HUES6 (cell line): Measurements from ENCODE around the gene TGFA.

Experiments
- H3K27ac ChIP-seq: 2 replicates; pipeline ENCODE4 v1.7.0; 2013; ENCODE audit warnings: low read depth, mild to moderate bottlenecking, low read length, inconsistent platforms
- H3K27me3 ChIP-seq: 2 replicates; pipeline ENCODE4 v1.6.1; 2013; ENCODE audit warnings: low read length; ENCODE audit not compliant: control insufficient read depth, insufficient read depth
- H3K36me3 ChIP-seq: 2 replicates; pipeline ENCODE4 v1.6.1; 2013; ENCODE audit warnings: low read length; ENCODE audit not compliant: control insufficient read depth, insufficient read depth
- H3K4me1 ChIP-seq: 2 replicates; pipeline ENCODE4 v1.6.1; 2013; ENCODE audit warnings: low read length; ENCODE audit not compliant: control insufficient read depth, insufficient read depth
- H3K4me3 ChIP-seq: 2 replicates; pipeline ENCODE4 v1.5.1; 2013; ENCODE audit warnings: low read depth, low read length
- H3K9ac ChIP-seq: one replicate; pipeline ENCODE4 v1.6.1; 2013; ENCODE audit warnings: mild to moderate bottlenecking, low read length
- H3K9me3 ChIP-seq: 2 replicates; pipeline ENCODE4 v1.6.1; 2013; ENCODE audit warnings: low read depth, low read length; ENCODE audit not compliant: control insufficient read depth, insufficient read depth

TGFA gene

DNA sequence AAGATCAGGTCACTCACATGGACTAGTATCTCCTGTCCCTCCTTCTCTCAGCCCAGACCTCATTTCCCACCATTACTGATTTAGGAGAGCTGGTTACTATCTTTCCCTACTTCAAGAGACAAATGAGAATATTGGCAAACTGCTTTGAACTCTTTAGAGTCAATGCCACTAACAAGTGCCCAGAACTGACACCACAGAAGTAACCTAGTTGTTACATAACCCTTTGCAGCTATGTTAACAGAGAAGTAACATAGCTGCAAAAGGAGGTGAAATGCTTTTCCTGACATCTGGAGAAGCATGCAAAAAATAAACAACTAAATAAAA is 30.0 kb downstream of the TGFA start:
- Histone ChIP-seq H3K4me3 (no peak overlapping the region), H3K4me1 (peaks cover 15% of the 10 kb centered on the region), H3K27me3 (no peaks in the 10 kb centered on the region), H3K36me3 (no peaks in the 10 kb centered on the region), H3K9ac (no peak overlapping the region), H3K27ac (no peak overlapping the region), H3K9me3 (no peaks in the 10 kb centered on the region)

DNA sequence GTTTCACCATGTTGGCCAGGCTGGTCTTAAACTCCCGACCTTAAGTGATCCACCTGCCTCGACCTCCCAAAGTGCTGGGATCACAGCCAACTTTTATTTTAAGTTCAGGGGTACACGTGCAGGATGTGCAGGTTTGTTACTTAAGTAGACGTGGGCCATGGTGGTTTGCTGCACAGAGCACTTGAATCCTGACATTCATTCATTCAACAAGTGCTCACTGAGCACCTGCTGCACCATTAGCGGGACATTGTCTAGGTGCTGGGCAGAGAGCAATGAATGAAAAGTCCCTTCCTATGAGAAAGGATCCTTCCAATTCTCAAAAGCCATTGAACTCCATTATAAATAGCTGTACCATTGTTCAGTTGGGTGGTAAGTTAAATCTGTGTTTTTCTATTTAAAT is 31.0 kb downstream of the TGFA start:
- H3K27ac ChIP-seq = no peak overlapping the region
- no peaks in the 10 kb centered on the region for H3K27me3 ChIP-seq
- no peak overlapping the region for H3K9ac ChIP-seq
- no peak overlapping the region for H3K4me3 ChIP-seq
- no peaks in the 10 kb centered on the region for H3K9me3 ChIP-seq
- H3K4me1 ChIP-seq = peaks cover 15% of the 10 kb centered on the region
- no peaks in the 10 kb centered on the region for H3K36me3 ChIP-seq

- no peaks in the 10 kb centered on the region for H3K9me3 ChIP-seq
- H3K4me1 ChIP-seq = peaks cover 15% of the 10 kb centered on the region
- H3K36me3 ChIP-seq = no peaks in the 10 kb centered on the region
- no peak overlapping the region for H3K9ac ChIP-seq
- no peaks in the 10 kb centered on the region for H3K27me3 ChIP-seq
- H3K27ac ChIP-seq = no peak overlapping the region
- H3K4me3 ChIP-seq = no peak overlapping the region
Measured at GRCh38 chr2:70520825-70521224, 32.8 kb downstream of the TGFA start.

DNA sequence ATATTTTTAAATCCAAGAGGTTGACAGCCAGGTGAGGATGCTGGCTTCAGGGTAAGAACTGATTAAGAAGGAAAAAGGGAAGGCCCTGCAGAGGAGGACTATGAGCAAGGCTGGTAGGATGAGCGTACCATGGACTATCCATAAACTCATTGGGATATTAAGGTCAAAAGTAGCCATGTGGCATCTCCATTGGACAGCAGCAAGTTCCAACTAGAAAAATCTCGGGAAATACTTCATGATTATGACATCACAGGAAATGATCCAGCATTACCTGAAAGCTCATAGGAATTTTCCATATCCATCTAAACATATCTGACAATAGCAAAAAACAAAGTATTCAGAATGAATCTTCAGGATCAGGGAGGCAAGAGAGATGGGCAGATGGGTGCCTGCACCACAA is 34.2 kb downstream of the TGFA start:
- Histone ChIP-seq H3K9ac (no peak overlapping the region), H3K27me3 (no peaks in the 10 kb centered on the region), H3K4me3 (no peak overlapping the region), H3K4me1 (peaks cover 10% of the 10 kb centered on the region), H3K9me3 (no peaks in the 10 kb centered on the region), H3K27ac (no peak overlapping the region), H3K36me3 (no peaks in the 10 kb centered on the region)

DNA sequence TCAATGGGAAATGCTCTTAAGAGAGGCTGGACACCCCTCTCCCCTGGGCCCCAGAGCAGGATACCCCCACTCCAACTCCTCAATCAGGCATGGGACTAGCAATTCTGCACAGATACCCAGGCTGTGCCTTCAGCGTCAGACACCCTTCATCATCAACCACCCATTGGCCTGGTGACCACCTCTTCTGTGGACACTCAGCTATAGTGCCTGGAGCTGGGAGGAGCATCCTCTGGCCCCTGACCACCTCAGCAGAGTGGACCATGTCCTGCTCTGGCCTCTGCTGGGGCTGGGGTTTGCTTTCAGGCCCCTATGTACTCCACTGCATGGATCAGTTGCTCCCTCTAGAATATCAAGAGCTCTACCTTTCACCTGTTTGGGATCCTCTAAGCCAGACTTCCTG is 35.1 kb downstream of the TGFA start:
- Histone ChIP-seq H3K36me3 (no peaks in the 10 kb centered on the region), H3K27me3 (no peaks in the 10 kb centered on the region), H3K27ac (no peak overlapping the region), H3K4me3 (no peak overlapping the region), H3K9ac (no peak overlapping the region), H3K4me1 (peaks cover 1% of the 10 kb centered on the region; the same call in 1 of the 2 replicates), H3K9me3 (no peaks in the 10 kb centered on the region)

GRCh38 chr2:70517804-70518203 is 35.8 kb downstream of the TGFA start:
- Histone ChIP-seq H3K4me1 (no peaks in the 10 kb centered on the region), H3K9ac (no peak overlapping the region), H3K27me3 (no peaks in the 10 kb centered on the region), H3K27ac (no peak overlapping the region), H3K4me3 (no peak overlapping the region), H3K36me3 (no peaks in the 10 kb centered on the region), H3K9me3 (no peaks in the 10 kb centered on the region)

DNA sequence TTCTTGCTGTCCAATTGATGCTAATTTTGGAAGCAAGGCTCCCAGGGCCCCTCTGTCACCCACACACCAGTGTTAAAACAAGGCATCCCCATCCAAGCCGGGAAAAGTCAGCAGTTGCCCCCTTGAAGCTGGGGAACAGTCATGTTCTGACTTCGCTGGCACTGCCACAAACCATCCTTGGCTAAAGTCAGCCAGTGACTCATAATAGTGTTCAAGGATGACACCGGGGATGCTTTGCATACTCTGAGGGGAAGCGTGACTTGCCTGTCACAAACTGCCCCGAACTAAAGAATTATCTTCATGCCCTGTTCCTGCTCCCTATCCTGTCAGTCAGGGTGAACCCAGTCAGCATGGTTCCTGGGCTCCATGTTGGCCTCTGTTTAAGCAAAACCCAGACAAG is 37.0 kb downstream of the TGFA start:
- H3K27me3 ChIP-seq = no peaks in the 10 kb centered on the region
- no peaks in the 10 kb centered on the region for H3K9me3 ChIP-seq
- no peaks in the 10 kb centered on the region for H3K4me1 ChIP-seq
- H3K36me3 ChIP-seq = no peaks in the 10 kb centered on the region
- H3K27ac ChIP-seq = no peak overlapping the region
- H3K9ac ChIP-seq = no peak overlapping the region
- no peak overlapping the region for H3K4me3 ChIP-seq

GRCh38 chr2:70515938-70516337 is 37.7 kb downstream of the TGFA start:
- Histone ChIP-seq H3K9ac (no peak overlapping the region), H3K36me3 (no peaks in the 10 kb centered on the region)

DNA sequence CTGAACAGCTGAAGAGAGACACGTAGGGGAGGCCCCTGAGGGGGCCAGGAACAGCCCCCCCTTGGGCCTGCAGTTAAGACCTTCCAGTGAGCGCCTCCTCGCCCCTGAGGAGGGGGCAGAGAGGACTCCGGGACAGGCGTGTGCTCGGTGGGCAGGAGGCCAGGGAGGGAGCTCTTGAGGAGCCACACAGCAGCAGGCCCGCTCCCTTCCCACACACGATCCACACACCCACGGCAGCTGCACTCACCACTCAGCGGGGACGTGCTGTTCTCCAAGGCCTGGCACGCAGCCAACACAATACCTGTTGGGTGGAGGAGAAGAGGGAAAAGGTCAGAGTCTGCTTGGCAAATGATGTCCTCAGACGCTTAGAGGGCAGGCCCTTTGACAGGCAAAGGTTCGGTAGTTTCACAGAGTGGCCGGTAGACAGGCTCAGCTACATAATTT is 39.0 kb downstream of the TGFA start:
- no peak overlapping the region for H3K9ac ChIP-seq
- no peaks in the 10 kb centered on the region for H3K27me3 ChIP-seq
- H3K36me3 ChIP-seq = no peaks in the 10 kb centered on the region
- H3K27ac ChIP-seq = no peak overlapping the region
- H3K4me1 ChIP-seq = no peaks in the 10 kb centered on the region; the same call in 1 of the 2 replicates
- no peaks in the 10 kb centered on the region for H3K9me3 ChIP-seq
- H3K4me3 ChIP-seq = no peak overlapping the region

More at GRCh38 chr2:70515938-70516337, 37.7 kb downstream of the TGFA start:
- H3K9me3 ChIP-seq = no peaks in the 10 kb centered on the region
- no peaks in the 10 kb centered on the region for H3K27me3 ChIP-seq
- H3K4me1 ChIP-seq = no peaks in the 10 kb centered on the region
- no peak overlapping the region for H3K4me3 ChIP-seq
- H3K27ac ChIP-seq = no peak overlapping the region

DNA sequence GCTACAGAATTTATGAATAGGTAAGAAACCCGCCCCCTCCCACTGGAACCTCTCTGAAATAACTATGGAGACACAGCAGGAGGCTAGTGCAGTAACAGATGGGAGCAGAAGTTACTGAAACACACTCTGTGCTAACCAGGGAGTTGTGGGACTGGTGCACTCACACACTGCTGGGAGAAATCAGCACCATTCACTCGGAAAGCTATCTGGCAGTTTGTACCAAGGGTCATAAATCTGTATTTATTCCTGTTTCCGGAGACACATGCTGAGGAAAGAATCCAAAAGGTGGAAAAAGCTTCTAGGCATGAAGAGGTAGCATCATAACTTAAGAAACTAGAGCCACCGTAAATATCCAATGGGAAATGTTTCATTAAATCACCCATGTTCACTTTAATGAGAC is 39.9 kb downstream of the TGFA start:
- H3K36me3 ChIP-seq = no peaks in the 10 kb centered on the region
- H3K27ac ChIP-seq = no peak overlapping the region
- H3K27me3 ChIP-seq = no peaks in the 10 kb centered on the region
- H3K9me3 ChIP-seq = no peaks in the 10 kb centered on the region
- H3K4me1 ChIP-seq = peaks cover 8% of the 10 kb centered on the region; the same call in 1 of the 2 replicates
- H3K9ac ChIP-seq = no peak overlapping the region
- H3K4me3 ChIP-seq = no peak overlapping the region

DNA sequence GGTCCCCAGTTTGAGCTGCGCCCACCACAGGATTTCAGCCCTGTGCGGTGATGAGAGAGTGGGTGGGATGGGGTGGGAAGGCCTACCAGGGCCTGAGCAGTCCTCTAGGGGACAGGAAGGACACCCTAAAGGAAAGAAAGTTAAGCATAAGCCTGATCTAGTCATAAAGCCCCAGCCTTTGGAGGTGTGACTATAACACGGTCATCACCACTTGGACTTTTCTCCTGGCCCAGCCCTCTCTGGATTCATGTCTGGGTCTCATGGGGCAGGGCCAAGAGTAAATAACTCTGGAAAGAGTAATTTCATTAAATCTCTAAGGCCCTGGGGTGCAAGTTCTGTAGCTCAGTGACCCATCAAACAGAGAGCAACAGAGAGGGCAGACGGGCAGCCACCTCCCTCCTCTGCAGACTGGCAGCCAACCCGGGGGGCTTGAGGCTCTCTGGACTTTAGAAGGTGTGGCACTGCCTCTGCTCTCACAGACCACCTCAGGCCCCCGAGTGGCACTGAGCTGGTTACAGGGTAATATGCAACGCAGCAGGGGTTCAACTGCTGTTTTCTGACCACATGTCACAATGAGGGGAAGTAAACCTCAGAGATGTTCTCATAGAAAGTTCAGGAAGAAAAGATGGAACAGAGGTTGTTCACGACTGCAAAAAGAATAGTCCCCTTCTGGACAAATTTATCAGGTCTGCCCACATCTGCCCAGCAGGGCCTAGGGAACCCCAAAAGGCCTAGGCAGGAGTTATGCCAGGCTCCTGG is 41.5 kb downstream of the TGFA start:
- Histone ChIP-seq H3K4me1 (peaks cover 9% of the 10 kb centered on the region; the same call in 1 of the 2 replicates), H3K27ac (no peak overlapping the region), H3K4me3 (no peak overlapping the region), H3K27me3 (no peaks in the 10 kb centered on the region), H3K36me3 (no peaks in the 10 kb centered on the region), H3K9me3 (no peaks in the 10 kb centered on the region), H3K9ac (no peak overlapping the region)
